ENCODE data around the gene CFAP46. TPM values are rescaled to one million over a fixed set of nuclear protein-coding genes. Genes with fewer than 3 reads are reported as not detected.

CFAP46 gene
- total RNA-seq, 1 experiment from 2014 or later, result not detected

- TF ChIP-seq CTCF (IDR thresholded peaks at IDR 0.05; ENCODE audit: unreplicated experiment), result no peak
- no peak for DNase-seq
- Mint-ChIP-seq H3K9me3 (ENCODE audit: low read depth, unreplicated experiment) (no peaks in the 10 kb centered on the region), H3K36me3 (ENCODE audit: insufficient read depth, unreplicated experiment) (no peaks in the 10 kb centered on the region), H3K4me3 (ENCODE audit: low read depth, unreplicated experiment) (no peak overlapping the region), H3K27ac (ENCODE audit: unreplicated experiment) (no peak overlapping the region), H3K27me3 (ENCODE audit: unreplicated experiment) (no peaks in the 10 kb centered on the region), H3K4me1 (ENCODE audit: low read depth, unreplicated experiment) (no peaks in the 10 kb centered on the region)
- CTCF ChIA-PET, result no interaction called here
- BruUV-seq (replicated peaks), result no TSS peak
- intact Hi-C loops (cut with micrococcal nuclease; ENCODE audit: unreplicated experiment), result no loop called here
Observed at GRCh38 chr10:132777441-132777840, 164.9 kb downstream of the CFAP46 start.

GRCh38 chr10:132776821-132777220, 165.5 kb downstream of the CFAP46 start:
- DNase-seq, result no peak
- H3K9me3 Mint-ChIP-seq (ENCODE audit: low read depth, unreplicated experiment), result no peaks in the 10 kb centered on the region
- no peak overlapping the region for H3K4me3 Mint-ChIP-seq (ENCODE audit: low read depth, unreplicated experiment)
- no peaks in the 10 kb centered on the region for H3K27me3 Mint-ChIP-seq (ENCODE audit: unreplicated experiment)
- BruUV-seq (replicated peaks), result no TSS peak
- no peaks in the 10 kb centered on the region for H3K4me1 Mint-ChIP-seq (ENCODE audit: low read depth, unreplicated experiment)
- no peak overlapping the region for H3K27ac Mint-ChIP-seq (ENCODE audit: unreplicated experiment)
- intact Hi-C loops (cut with micrococcal nuclease; ENCODE audit: unreplicated experiment), result no loop called here
- CTCF ChIA-PET, result no interaction called here
- H3K36me3 Mint-ChIP-seq (ENCODE audit: insufficient read depth, unreplicated experiment), result no peaks in the 10 kb centered on the region
- no peak for TF ChIP-seq CTCF (IDR thresholded peaks at IDR 0.05; ENCODE audit: unreplicated experiment)

GRCh38 chr10:132776186-132776585, 166.2 kb downstream of the CFAP46 start:
- Mint-ChIP-seq H3K9me3 (ENCODE audit: low read depth, unreplicated experiment) (no peaks in the 10 kb centered on the region), H3K4me1 (ENCODE audit: low read depth, unreplicated experiment) (no peaks in the 10 kb centered on the region), H3K4me3 (ENCODE audit: low read depth, unreplicated experiment) (no peak overlapping the region), H3K27ac (ENCODE audit: unreplicated experiment) (no peak overlapping the region), H3K36me3 (ENCODE audit: insufficient read depth, unreplicated experiment) (no peaks in the 10 kb centered on the region), H3K27me3 (ENCODE audit: unreplicated experiment) (no peaks in the 10 kb centered on the region)
- intact Hi-C loops (cut with micrococcal nuclease; ENCODE audit: unreplicated experiment), result no loop called here
- DNase-seq, result no peak
- no peak for TF ChIP-seq CTCF (IDR thresholded peaks at IDR 0.05; ENCODE audit: unreplicated experiment)
- BruUV-seq (replicated peaks), result no TSS peak
- CTCF ChIA-PET, result no interaction called here

GRCh38 chr10:132774902-132775863, 167.2 kb downstream of the CFAP46 start:
- no peak overlapping the region for H3K27ac Mint-ChIP-seq (ENCODE audit: unreplicated experiment)
- intact Hi-C loops (cut with micrococcal nuclease; ENCODE audit: unreplicated experiment), result no loop called here
- CTCF ChIA-PET, result no interaction called here
- TF ChIP-seq CTCF (IDR thresholded peaks at IDR 0.05; ENCODE audit: unreplicated experiment), result no peak
- H3K27me3 Mint-ChIP-seq (ENCODE audit: unreplicated experiment), result no peaks in the 10 kb centered on the region
- BruUV-seq (replicated peaks), result no TSS peak
- no peak overlapping the region for H3K4me3 Mint-ChIP-seq (ENCODE audit: low read depth, unreplicated experiment)
- no peak for DNase-seq
- H3K9me3 Mint-ChIP-seq (ENCODE audit: low read depth, unreplicated experiment), result no peaks in the 10 kb centered on the region
- no peaks in the 10 kb centered on the region for H3K36me3 Mint-ChIP-seq (ENCODE audit: insufficient read depth, unreplicated experiment)
- H3K4me1 Mint-ChIP-seq (ENCODE audit: low read depth, unreplicated experiment), result no peaks in the 10 kb centered on the region

Measured in Calu3 (cell line).